ENCODE results near the gene SCFD1.

Gene SCFD1

DNA sequence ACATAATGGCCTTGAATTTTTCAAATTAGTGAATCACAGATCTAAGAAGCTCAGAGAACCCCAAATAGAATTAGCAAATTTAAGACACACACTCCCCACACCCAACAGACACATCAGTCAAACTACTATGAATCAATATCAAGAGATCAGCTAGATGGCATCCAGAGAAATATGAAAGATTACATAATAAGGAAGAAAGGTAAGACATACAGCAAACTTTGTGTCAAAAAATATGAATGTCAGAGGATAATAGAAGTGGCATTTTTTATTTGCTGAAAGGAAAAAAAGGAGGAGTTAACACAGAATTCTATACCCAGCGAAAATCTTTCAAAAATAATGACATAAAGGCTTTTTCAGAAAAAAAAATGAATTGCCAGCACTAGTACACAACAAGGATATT, 141.8 kb downstream of the SCFD1 start:
- DNase-seq = no peak

DNA sequence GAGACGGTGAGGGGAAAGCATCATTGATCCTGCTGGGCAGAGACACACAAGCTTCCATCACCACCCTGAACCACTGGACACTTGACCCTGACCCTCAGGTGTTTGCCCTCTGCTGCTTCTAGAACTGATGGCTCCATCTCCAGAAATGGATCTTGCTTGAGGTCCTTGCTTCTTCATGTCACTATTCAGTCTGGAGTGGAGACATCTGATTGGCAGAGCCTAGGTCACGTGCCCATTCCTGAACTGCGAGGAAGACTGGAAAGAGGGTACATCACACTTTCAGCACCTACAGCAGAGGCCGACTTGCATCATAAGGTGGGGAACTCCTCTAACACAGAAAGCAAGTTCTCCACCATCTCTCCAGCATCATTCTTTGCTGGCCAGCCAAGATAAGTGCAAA, 145.5 kb downstream of the SCFD1 start:
- DNase-seq = no peak

GRCh38 chr14:30768791-30769190, 146.7 kb downstream of the SCFD1 start:
- DNase-seq = no peak

DNA sequence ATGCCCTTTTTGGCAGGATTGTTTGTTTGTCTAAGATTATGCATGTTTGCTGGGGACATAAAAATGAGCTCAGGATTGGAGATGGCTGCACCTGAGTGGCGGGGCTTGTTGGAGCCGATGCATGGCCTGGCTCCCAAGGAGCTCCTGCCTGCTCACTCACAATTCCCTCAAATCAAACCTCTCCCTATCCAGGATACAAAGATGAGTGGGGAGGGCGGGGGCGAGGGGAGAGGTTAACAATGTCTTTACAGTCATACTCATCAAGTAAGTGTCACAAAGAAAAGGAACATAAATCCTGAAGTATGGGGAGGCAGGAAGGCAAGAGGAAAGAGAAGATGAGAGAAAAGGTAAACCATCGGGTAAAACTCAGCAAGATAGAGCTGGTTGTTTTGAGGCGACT, 148.3 kb downstream of the SCFD1 start:
- DNase-seq = no peak

GRCh38 chr14:30771595-30771994, 149.5 kb downstream of the SCFD1 start:
- DNase-seq = no peak

- no peak for DNase-seq
Measured at GRCh38 chr14:30779210-30779609, 157.1 kb downstream of the SCFD1 start.
